ENCODE results near the gene FGB. TPM values are rescaled to one million over a fixed set of nuclear protein-coding genes. Genes with fewer than 3 reads are reported as not detected.

The FGB gene
- total RNA-seq, 1 donor from 2014 or later: 2.8 TPM

GRCh38 chr4:154611833-154612232, 49.0 kb downstream of the FGB start:
- no peaks in the 10 kb centered on the region for H4K20me1 ChIP-seq (ENCODE audit: insufficient read depth, low read length)
- H2AFZ ChIP-seq (ENCODE audit: low read depth, low read length): no peak overlapping the region
- Mint-ChIP-seq H3K4me3 (ENCODE audit: unreplicated experiment) (no peak overlapping the region), H3K9me3 (ENCODE audit: unreplicated experiment) (no peaks in the 10 kb centered on the region), H3K4me1 (ENCODE audit: low read depth, unreplicated experiment) (no peaks in the 10 kb centered on the region), H3K27me3 (ENCODE audit: low read depth, unreplicated experiment) (no peaks in the 10 kb centered on the region), H3K36me3 (ENCODE audit: low read depth, unreplicated experiment) (no peaks in the 10 kb centered on the region), H3K27ac (ENCODE audit: unreplicated experiment) (no peak overlapping the region)
- H3K4me1 ChIP-seq (ENCODE audit: insufficient read depth, low read length): no peaks in the 10 kb centered on the region
- H3K9me3 ChIP-seq (ENCODE audit: insufficient read depth, low read depth, low read length): no peaks in the 10 kb centered on the region
- no peak overlapping the region for H3K27ac ChIP-seq (ENCODE audit: low read depth, low read length)
- TF ChIP-seq EZH2 (IDR thresholded peaks at IDR 0.05; ENCODE audit: insufficient read depth, low read length) (no peak), CTCF (IDR thresholded peaks at IDR 0.05; ENCODE audit: insufficient read depth, low read depth, low read length) (no peak)
- H3K27me3 ChIP-seq (ENCODE audit: insufficient read depth, low read length): peaks cover 2% of the 10 kb centered on the region
- no peak overlapping the region for H3K4me2 ChIP-seq (ENCODE audit: low read length)
- H3K79me2 ChIP-seq (ENCODE audit: insufficient read depth, low read length): no peaks in the 10 kb centered on the region
- H3K4me3 ChIP-seq (ENCODE audit: insufficient read depth, low read depth, low read length): no peak overlapping the region
- H3K36me3 ChIP-seq (ENCODE audit: insufficient read depth, low read length): no peaks in the 10 kb centered on the region
- FAIRE-seq (no peak), DNase-seq (ENCODE audit: low read depth) (no peak)
- H3K9ac ChIP-seq (ENCODE audit: low read length): no peak overlapping the region

- H3K9me3 ChIP-seq (ENCODE audit: insufficient read depth, low read depth, low read length): no peaks in the 10 kb centered on the region
- H3K27me3 Mint-ChIP-seq (ENCODE audit: low read depth, unreplicated experiment): no peaks in the 10 kb centered on the region
- H3K4me1 Mint-ChIP-seq (ENCODE audit: low read depth, unreplicated experiment): no peaks in the 10 kb centered on the region
- H3K9me3 Mint-ChIP-seq (ENCODE audit: unreplicated experiment): no peaks in the 10 kb centered on the region
- FAIRE-seq: no peak
- H3K4me3 ChIP-seq (ENCODE audit: insufficient read depth, low read depth, low read length): no peak within 1 kb of the TSS
- TF ChIP-seq EZH2 (IDR thresholded peaks at IDR 0.05; ENCODE audit: insufficient read depth, low read length) (no peak), CTCF (IDR thresholded peaks at IDR 0.05; ENCODE audit: insufficient read depth, low read depth, low read length) (no peak)
- H3K27ac ChIP-seq (ENCODE audit: low read depth, low read length): no peak within 1 kb of the TSS
- H3K4me2 ChIP-seq (ENCODE audit: low read length): no peak within 1 kb of the TSS
- H3K27me3 ChIP-seq (ENCODE audit: insufficient read depth, low read length): peaks cover 2% of the 10 kb centered on the region
- H3K36me3 Mint-ChIP-seq (ENCODE audit: low read depth, unreplicated experiment): no peaks in the 10 kb centered on the region
- H2AFZ ChIP-seq (ENCODE audit: low read depth, low read length): no peak within 1 kb of the TSS
- H3K79me2 ChIP-seq (ENCODE audit: insufficient read depth, low read length): no peaks in the 10 kb centered on the region
- no peaks in the 10 kb centered on the region for H3K36me3 ChIP-seq (ENCODE audit: insufficient read depth, low read length)
- DNase-seq (ENCODE audit: low read depth): no peak
- no peaks in the 10 kb centered on the region for H4K20me1 ChIP-seq (ENCODE audit: insufficient read depth, low read length)
- H3K9ac ChIP-seq (ENCODE audit: low read length): no peak within 1 kb of the TSS
- H3K4me1 ChIP-seq (ENCODE audit: insufficient read depth, low read length): no peaks in the 10 kb centered on the region
- H3K27ac Mint-ChIP-seq (ENCODE audit: unreplicated experiment): no peak within 1 kb of the TSS
- H3K4me3 Mint-ChIP-seq (ENCODE audit: unreplicated experiment): no peak within 1 kb of the TSS
Observed at GRCh38 chr4:154612472-154613414, 49.9 kb downstream of the FGB start, which contains the start of gene FGG. Gene FGG, minus strand, starts transcription at chr4:154612656. Its CDS starts 47 bp downstream, at chr4:154612609.

- no peak overlapping the region for H2AFZ ChIP-seq (ENCODE audit: low read depth, low read length)
- H3K9ac ChIP-seq (ENCODE audit: low read length): no peak overlapping the region
- no peaks in the 10 kb centered on the region for H3K9me3 Mint-ChIP-seq (ENCODE audit: unreplicated experiment)
- no peaks in the 10 kb centered on the region for H3K4me1 ChIP-seq (ENCODE audit: insufficient read depth, low read length)
- H3K36me3 ChIP-seq (ENCODE audit: insufficient read depth, low read length): no peaks in the 10 kb centered on the region
- H3K4me2 ChIP-seq (ENCODE audit: low read length): no peak overlapping the region
- no peak overlapping the region for H3K4me3 Mint-ChIP-seq (ENCODE audit: unreplicated experiment)
- H3K36me3 Mint-ChIP-seq (ENCODE audit: low read depth, unreplicated experiment): no peaks in the 10 kb centered on the region
- no peaks in the 10 kb centered on the region for H3K4me1 Mint-ChIP-seq (ENCODE audit: low read depth, unreplicated experiment)
- no peak overlapping the region for H3K4me3 ChIP-seq (ENCODE audit: insufficient read depth, low read depth, low read length)
- peaks cover 2% of the 10 kb centered on the region for H3K27me3 ChIP-seq (ENCODE audit: insufficient read depth, low read length)
- DNase-seq (ENCODE audit: low read depth) (no peak), FAIRE-seq (no peak)
- H4K20me1 ChIP-seq (ENCODE audit: insufficient read depth, low read length): no peaks in the 10 kb centered on the region
- no peaks in the 10 kb centered on the region for H3K79me2 ChIP-seq (ENCODE audit: insufficient read depth, low read length)
- H3K9me3 ChIP-seq (ENCODE audit: insufficient read depth, low read depth, low read length): no peaks in the 10 kb centered on the region
- TF ChIP-seq EZH2 (IDR thresholded peaks at IDR 0.05; ENCODE audit: insufficient read depth, low read length): no peak
- no peak for TF ChIP-seq CTCF (IDR thresholded peaks at IDR 0.05; ENCODE audit: insufficient read depth, low read depth, low read length)
- no peak overlapping the region for H3K27ac ChIP-seq (ENCODE audit: low read depth, low read length)
- H3K27me3 Mint-ChIP-seq (ENCODE audit: low read depth, unreplicated experiment): no peaks in the 10 kb centered on the region
- H3K27ac Mint-ChIP-seq (ENCODE audit: unreplicated experiment): no peak overlapping the region
Observed at GRCh38 chr4:154614306-154614705, 51.5 kb downstream of the FGB start.
